PFSK-1 (cell line): Measurements from ENCODE around the gene ASAH2.

Experiments
- POLR2AphosphoS5 ChIP-seq: IDR thresholded peaks from 2 replicates; pipeline ENCODE4 v1.6.1; 2012; ENCODE audit warnings: low read depth, mild to moderate bottlenecking, control low read depth, low read length, moderate library complexity
- SIN3A ChIP-seq: IDR thresholded peaks from 2 replicates; pipeline ENCODE4 v1.6.1; 2012; ENCODE audit warnings: mild to moderate bottlenecking, low read length, moderate library complexity, borderline replicate concordance; ENCODE audit not compliant: insufficient read depth

- TF ChIP-seq SIN3A = no peak
- TF ChIP-seq POLR2AphosphoS5 = no peak
These were observed 40.0 kb upstream of the ASAH2 start for GRCh38 chr10:50291261-50291850.
